OCI-LY1 (cell line): Measurements from ENCODE around the gene KLHL29.

Experiments
- EZH2 ChIP-seq: fragments of 200-600 bp; sonication (generic), shearing (Covaris generic); IDR thresholded peaks from 2 replicates; pipeline ENCODE4 v1.8.0; 2017; ENCODE audit warnings: borderline replicate concordance, mixed run types, mild to moderate bottlenecking, antibody characterized with exemption, low read length, moderate library complexity, mixed read lengths
- TF ChIP-seq, protein P1 (sequence below): fragments of 200-600 bp; sonication (generic), shearing (Covaris generic); IDR thresholded peaks from 2 replicates; pipeline ENCODE4 v1.5.1; 2017; ENCODE audit warnings: mild to moderate bottlenecking, antibody characterized with exemption, low read length, moderate library complexity, mixed read lengths

DNA sequence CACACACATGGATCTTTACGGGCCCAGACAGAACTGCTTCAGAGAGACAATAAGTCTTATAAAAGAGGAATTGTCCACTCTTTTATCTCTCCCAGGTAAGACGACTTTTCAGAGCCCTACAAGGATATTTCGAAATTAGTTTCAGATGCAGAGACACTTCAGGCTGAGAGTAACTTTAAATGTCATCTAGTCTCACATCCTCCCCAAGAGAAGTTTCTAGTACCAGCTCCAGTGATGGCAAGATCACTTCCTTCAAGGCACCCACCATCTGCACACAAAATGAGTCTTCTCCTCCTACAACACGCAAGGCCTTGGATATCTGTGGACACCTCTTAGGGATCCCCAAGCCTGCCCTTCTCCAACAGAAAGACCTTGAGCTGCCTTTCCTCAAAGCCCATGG is 39.0 kb upstream of the KLHL29 start:
- no peak for TF ChIP-seq EZH2
- TF ChIP-seq, protein P1, sequence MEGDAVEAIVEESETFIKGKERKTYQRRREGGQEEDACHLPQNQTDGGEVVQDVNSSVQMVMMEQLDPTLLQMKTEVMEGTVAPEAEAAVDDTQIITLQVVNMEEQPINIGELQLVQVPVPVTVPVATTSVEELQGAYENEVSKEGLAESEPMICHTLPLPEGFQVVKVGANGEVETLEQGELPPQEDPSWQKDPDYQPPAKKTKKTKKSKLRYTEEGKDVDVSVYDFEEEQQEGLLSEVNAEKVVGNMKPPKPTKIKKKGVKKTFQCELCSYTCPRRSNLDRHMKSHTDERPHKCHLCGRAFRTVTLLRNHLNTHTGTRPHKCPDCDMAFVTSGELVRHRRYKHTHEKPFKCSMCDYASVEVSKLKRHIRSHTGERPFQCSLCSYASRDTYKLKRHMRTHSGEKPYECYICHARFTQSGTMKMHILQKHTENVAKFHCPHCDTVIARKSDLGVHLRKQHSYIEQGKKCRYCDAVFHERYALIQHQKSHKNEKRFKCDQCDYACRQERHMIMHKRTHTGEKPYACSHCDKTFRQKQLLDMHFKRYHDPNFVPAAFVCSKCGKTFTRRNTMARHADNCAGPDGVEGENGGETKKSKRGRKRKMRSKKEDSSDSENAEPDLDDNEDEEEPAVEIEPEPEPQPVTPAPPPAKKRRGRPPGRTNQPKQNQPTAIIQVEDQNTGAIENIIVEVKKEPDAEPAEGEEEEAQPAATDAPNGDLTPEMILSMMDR = no peak
